ENCODE data around the gene NT5C2. TPM values are rescaled to one million over a fixed set of nuclear protein-coding genes. Genes with fewer than 3 reads are reported as not detected.
"Not testable (repeated sequence)": the region's sequence is repeated elsewhere in the genome, so short reads cannot be mapped to it uniquely, and the experiment has no call there.

Gene NT5C2
- total RNA-seq, 2 experiments from 2014 or later: 46.6 to 50.1 TPM

DNA sequence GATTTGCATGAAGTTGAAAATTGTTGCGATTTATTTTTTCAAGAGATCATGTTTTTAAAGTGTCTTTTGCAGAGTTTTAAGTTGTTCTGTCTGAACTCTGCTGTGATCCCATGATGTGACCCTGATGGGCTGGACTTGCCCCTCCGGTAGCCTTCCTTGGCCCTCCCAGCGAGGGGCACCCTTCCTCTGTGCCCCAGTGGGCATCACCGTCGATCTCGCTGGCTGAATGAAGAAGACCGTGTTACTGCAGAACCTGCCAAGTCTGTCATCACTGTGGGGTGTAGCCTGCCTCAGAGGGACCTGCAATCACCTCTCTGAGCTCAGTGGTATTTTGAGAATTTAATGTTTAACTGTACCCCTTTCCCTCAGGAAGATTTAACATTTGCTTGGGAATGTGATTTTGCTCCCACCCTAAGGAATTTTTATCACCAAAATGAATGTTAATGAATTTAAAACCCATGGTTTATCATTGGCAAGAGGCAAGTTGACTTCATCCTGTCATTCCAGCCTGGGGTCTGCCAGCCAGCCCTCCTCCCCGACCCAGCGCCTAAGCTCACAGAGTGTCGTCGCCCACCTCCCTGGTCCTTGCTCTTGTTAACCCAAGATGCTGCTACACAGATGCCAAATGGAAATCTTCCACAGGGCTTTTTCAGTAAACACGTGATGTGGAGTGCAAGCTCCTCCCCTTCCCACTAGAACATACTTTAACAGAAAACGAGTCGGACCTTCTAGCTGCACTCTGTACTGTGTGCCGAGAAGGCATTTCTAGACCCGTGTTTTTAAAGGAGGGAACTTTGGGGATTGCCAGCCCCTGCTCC, 115.4 kb downstream of the NT5C2 start:
- intact Hi-C loops (cut with micrococcal nuclease): no loop called here
- Mint-ChIP-seq H3K9me3 (no peaks in the 10 kb centered on the region), H3K4me1 (ENCODE audit: low read depth) (no peaks in the 10 kb centered on the region), H3K4me3 (no peak overlapping the region), H3K27ac (no peak overlapping the region), H3K27me3 (no peaks in the 10 kb centered on the region), H3K36me3 (no peaks in the 10 kb centered on the region)
- DNase-seq: no peak
- ChIA-PET CTCF (interaction anchor here (1.3 kb wide), 1 partner anchor 160 kb away, joined by 5 read pairs; the partner anchor contains the start of gene CNNM2), POLR2A (no interaction called here)

GRCh38 chr10:103077020-103077419, 116.1 kb downstream of the NT5C2 start:
- no peak for DNase-seq
- no peaks in the 10 kb centered on the region for H3K27me3 Mint-ChIP-seq
- ChIA-PET POLR2A (no interaction called here), CTCF (interaction anchor here (1.3 kb wide), 1 partner anchor 159 kb away, joined by 5 read pairs; the partner anchor contains the start of gene CNNM2)
- no peak overlapping the region for H3K4me3 Mint-ChIP-seq
- no peaks in the 10 kb centered on the region for H3K4me1 Mint-ChIP-seq (ENCODE audit: low read depth)
- intact Hi-C loops (cut with micrococcal nuclease): no loop called here
- H3K27ac Mint-ChIP-seq: no peak overlapping the region
- H3K36me3 Mint-ChIP-seq: no peaks in the 10 kb centered on the region
- no peaks in the 10 kb centered on the region for H3K9me3 Mint-ChIP-seq

DNA sequence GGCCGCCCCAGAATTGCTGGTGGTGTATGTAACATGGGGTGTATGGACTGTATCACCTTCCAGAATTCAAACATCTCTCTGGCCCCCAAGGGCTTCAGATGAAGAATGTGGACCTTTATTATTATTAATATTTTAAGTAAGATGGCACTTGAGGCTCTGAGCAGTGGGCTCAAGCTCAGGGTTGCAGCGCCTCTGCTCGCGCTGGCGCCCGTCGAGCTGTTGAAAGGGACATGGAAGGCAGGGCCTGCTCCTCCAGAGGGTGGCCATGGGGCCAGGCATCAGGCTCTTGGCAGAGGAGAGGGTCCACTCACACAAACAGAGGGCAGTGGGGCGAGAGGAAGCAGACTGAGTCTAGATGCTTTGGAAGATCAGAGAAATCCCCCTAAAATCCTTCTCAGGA, 120.2 kb downstream of the NT5C2 start:
- POLR2A ChIA-PET: no interaction called here
- intact Hi-C loops (cut with micrococcal nuclease): no loop called here
- no peak overlapping the region for H3K4me3 Mint-ChIP-seq
- no peak for DNase-seq
- H3K27ac Mint-ChIP-seq: no peak overlapping the region
- H3K27me3 Mint-ChIP-seq: no peaks in the 10 kb centered on the region
- no peaks in the 10 kb centered on the region for H3K9me3 Mint-ChIP-seq
- peaks cover 19% of the 10 kb centered on the region for H3K4me1 Mint-ChIP-seq (ENCODE audit: low read depth)
- H3K36me3 Mint-ChIP-seq: no peaks in the 10 kb centered on the region
- CTCF ChIA-PET: interaction anchor here (0.6 to 7.1 kb wide), 2 partner anchors 156 to 157 kb away, joined by 4 to 108 read pairs; partner anchors contain the start of gene CNNM2

GRCh38 chr10:103072276-103072675, 120.8 kb downstream of the NT5C2 start:
- intact Hi-C loops (cut with micrococcal nuclease): no loop called here
- ChIA-PET POLR2A (no interaction called here), CTCF (interaction anchor here (0.6 to 7.1 kb wide), 4 partner anchors 151 to 173 kb away, joined by 3 to 108 read pairs (median 6); partner anchors contain the start of gene CNNM2)
- Mint-ChIP-seq H3K4me1 (ENCODE audit: low read depth) (peaks cover 19% of the 10 kb centered on the region), H3K36me3 (no peaks in the 10 kb centered on the region), H3K4me3 (no peak overlapping the region), H3K9me3 (no peaks in the 10 kb centered on the region), H3K27me3 (no peaks in the 10 kb centered on the region), H3K27ac (no peak overlapping the region)
- DNase-seq: no peak

DNA sequence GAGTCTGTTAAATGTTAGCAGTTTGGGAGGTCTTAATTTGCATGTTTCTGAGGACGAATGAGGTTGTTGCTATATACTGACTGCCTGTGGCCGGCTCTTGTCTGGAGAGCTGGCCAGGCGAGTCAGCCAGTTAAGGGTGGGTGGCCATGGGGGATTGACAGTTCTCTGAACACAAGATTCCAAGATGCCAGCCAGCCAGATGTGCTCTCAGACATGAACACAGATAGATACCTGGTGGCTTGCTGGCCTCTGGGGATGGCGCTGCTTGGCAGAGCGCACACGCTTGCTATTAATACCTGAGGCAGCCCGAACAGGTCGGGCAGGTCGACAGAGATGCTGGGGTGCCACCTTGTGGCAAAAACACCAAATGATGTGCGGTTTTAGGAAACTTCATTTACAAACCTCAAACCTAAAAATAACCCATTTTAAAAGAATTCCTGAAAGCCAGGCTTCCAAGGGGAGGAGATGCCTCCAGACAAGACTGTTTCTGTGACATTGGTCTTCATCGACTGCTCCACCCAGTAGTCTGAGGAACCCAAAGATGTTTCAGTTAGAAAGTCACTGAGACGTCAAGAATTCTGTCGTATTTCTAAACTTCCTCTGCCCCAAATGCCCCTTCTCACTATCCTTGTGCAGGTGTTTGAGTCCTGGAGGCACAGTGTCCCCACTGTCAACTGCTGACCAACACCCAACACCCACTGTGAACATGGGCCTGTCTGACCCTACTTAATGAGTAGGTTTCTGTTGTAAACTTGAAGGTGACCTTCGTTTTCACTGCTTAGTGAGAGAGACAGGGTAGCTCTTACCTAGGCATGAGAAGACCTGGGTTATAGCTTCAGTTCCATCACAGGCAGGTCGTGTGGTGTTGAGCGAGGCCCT, 123.4 kb downstream of the NT5C2 start:
- DNase-seq: peak; percentile 80
- Mint-ChIP-seq H3K36me3 (no peaks in the 10 kb centered on the region), H3K27me3 (no peaks in the 10 kb centered on the region), H3K4me1 (ENCODE audit: low read depth) (peaks cover 19% of the 10 kb centered on the region), H3K27ac (no peak overlapping the region), H3K4me3 (no peak overlapping the region), H3K9me3 (no peaks in the 10 kb centered on the region)
- POLR2A ChIA-PET: interaction anchor here (2.3 kb wide), 1 partner anchor 152 kb away, joined by 8 read pairs; the partner anchor contains the start of gene CNNM2
- CTCF ChIA-PET: interaction anchor here (0.6 to 7.1 kb wide), 12 partner anchors 8 to 820 kb away, joined by 3 to 108 read pairs (median 6); partner anchors contain the start of gene CNNM2
- intact Hi-C loops (cut with micrococcal nuclease): loop anchor here (1.0 to 2.0 kb wide), 3 partner anchors 152 to 234 kb away; partner anchors contain the start of gene RPEL1

DNA sequence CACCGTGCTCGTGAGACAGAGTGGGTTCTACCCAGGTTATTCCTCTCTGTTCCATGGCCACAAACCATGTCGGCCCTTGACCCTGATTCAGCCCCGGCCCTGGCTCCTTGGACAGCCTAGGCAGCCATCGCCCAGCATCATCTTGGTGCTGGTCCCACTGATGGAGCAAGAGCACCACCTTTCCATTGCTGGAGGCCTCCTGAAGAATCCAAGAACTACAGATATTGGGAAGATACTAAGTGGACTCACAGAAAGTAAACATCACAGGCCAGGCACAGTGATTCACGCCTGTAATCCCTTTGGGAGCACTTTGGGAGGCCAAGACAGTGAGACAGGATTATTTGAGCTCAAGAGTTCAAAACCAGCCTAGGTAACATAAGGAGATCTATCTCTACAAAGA, 125.1 kb downstream of the NT5C2 start:
- ChIA-PET POLR2A (no interaction called here), CTCF (interaction anchor here (0.7 to 7.1 kb wide), 4 partner anchors 151 to 177 kb away, joined by 3 to 108 read pairs (median 6); partner anchors contain the start of gene CNNM2)
- intact Hi-C loops (cut with micrococcal nuclease): no loop called here
- Mint-ChIP-seq H3K9me3 (no peaks in the 10 kb centered on the region), H3K4me3 (no peak overlapping the region), H3K4me1 (ENCODE audit: low read depth) (peaks cover 19% of the 10 kb centered on the region), H3K36me3 (no peaks in the 10 kb centered on the region), H3K27ac (no peak overlapping the region), H3K27me3 (no peaks in the 10 kb centered on the region)
- DNase-seq: no peak

DNA sequence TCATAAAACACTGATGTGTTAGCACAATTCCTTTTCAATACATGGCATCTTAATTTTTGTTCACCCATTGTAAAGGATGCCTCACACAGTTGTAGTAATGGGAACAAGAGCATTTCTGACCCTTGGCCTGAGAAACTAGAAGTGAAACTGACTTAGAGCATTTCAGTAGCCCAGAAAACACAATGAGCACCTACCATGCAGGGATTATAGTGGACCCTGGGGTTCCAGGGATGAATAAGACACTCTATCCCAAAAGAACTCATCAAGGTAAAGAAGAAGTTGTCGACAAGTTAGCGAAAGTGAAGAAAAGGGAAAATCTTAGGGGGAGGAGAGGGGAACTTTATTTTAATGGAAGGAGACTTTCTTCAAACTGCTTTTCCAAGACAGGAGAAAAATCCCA, 125.6 kb downstream of the NT5C2 start:
- Mint-ChIP-seq H3K27ac (no peak overlapping the region), H3K36me3 (no peaks in the 10 kb centered on the region), H3K4me1 (ENCODE audit: low read depth) (peaks cover 19% of the 10 kb centered on the region), H3K9me3 (no peaks in the 10 kb centered on the region), H3K4me3 (no peak overlapping the region), H3K27me3 (no peaks in the 10 kb centered on the region)
- CTCF ChIA-PET: interaction anchor here (7.1 kb wide), 1 partner anchor 150 kb away, joined by 108 read pairs; the partner anchor contains the start of gene CNNM2
- POLR2A ChIA-PET: no interaction called here
- intact Hi-C loops (cut with micrococcal nuclease): no loop called here
- DNase-seq: no peak

DNA sequence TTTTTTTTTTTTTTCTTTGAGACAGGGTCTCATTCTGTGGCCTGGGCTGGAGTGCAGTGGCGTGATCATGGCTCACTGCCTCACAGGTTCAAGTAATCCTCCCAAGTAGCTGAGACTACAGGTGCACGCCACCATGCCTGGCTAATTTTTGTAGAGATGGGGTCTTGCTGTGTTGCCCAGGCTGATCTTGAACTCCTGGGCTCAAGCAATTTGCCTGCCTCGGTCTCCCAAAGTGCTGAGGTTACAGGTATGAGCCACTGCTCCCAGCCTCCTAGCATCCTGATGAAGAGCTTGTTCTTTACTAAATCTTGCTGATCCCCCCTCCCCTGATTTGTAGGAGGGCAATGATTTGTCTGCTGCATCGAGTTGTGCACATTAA, 126.0 kb downstream of the NT5C2 start:
- CTCF ChIA-PET: interaction anchor here (7.1 kb wide), 1 partner anchor 150 kb away, joined by 108 read pairs; the partner anchor contains the start of gene CNNM2
- H3K4me3 Mint-ChIP-seq; H3K27me3 Mint-ChIP-seq; H3K36me3 Mint-ChIP-seq; intact Hi-C loops (cut with micrococcal nuclease); H3K9me3 Mint-ChIP-seq; H3K27ac Mint-ChIP-seq; POLR2A ChIA-PET; DNase-seq: not testable (repeated sequence)
- peaks cover 19% of the 10 kb centered on the region for H3K4me1 Mint-ChIP-seq (ENCODE audit: low read depth)

DNA sequence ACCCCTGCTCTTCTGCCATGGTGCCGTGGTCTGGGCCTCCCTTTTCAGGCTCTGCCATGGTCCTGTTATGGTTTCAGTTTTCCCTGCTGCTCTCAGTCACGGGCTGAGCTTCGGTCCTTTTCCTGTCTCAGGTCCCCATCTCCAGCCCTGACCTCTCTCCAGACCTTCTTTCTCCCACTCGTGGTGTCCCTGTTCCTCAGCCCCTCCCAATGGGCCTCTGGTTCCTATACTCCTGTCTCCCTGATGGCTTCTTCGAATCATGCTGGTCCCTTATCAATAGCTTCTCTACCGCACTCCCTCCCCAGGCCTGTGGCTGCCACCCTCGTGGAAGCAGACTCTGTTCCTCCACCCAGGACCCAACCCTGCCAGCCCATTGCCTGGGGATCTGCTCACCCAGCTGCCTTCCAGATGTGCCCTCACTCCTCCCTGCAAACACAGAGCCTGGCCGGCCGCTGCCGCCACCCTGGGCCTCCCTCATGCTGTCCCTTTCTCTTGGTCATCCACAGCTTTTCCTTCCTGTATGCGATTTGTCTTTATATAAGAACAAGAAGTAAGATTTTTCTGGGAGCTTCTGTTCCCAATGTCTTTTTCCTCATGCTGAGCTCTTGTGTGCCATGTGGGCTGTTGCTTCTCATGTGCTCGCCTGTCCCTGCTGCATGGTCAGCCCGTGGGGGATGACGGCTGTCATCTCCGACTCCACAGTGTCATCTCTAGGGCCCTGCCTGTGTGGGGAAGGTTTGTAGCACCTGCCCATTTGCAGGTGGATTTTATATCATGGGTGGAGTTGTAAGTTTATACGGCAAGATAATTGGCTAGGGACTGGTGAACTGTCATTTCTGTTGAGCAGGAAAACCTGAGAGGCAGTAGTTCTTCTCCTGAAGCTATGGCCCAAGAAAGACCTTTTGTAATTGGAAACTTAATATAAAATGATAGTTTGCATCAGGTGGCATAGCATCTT, 126.7 kb downstream of the NT5C2 start:
- no peak overlapping the region for H3K27ac Mint-ChIP-seq
- intact Hi-C loops (cut with micrococcal nuclease): no loop called here
- CTCF ChIA-PET: interaction anchor here (7.1 kb wide), 1 partner anchor 149 kb away, joined by 108 read pairs; the partner anchor contains the start of gene CNNM2

DNA sequence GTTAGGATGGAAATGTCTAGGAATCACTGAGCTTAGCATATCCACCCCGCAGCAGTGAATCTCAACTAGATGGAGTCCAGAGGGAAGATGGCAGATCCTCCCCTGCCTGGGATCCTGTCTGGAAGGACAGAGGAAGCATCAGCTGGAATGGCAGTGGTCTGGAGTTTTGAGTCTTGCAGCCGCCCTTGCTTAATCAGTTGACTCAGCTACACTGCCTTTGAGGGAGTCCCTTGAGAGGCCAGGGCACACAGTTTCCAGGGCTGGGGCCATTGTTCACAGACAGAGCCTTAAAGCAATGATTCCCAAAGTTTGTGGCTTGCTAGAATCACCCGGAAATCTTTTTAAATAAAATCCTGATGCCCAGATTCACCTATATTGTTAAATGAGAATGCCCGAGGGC, 128.1 kb downstream of the NT5C2 start:
- DNase-seq: no peak
- H3K27ac Mint-ChIP-seq: no peak overlapping the region
- CTCF ChIA-PET: interaction anchor here (2.3 to 6.1 kb wide), 2 partner anchors 10 to 147 kb away, joined by 11 to 57 read pairs; partner anchors contain the start of gene CNNM2
- H3K4me1 Mint-ChIP-seq (ENCODE audit: low read depth): peaks cover 8% of the 10 kb centered on the region
- no peaks in the 10 kb centered on the region for H3K27me3 Mint-ChIP-seq
- H3K9me3 Mint-ChIP-seq: no peaks in the 10 kb centered on the region
- POLR2A ChIA-PET: no interaction called here
- H3K4me3 Mint-ChIP-seq: no peak overlapping the region
- no peaks in the 10 kb centered on the region for H3K36me3 Mint-ChIP-seq
- intact Hi-C loops (cut with micrococcal nuclease): no loop called here

More for the DNA sequence above, 126.7 kb downstream of the NT5C2 start:
- Mint-ChIP-seq H3K4me1 (ENCODE audit: low read depth) (peaks cover 19% of the 10 kb centered on the region), H3K36me3 (no peaks in the 10 kb centered on the region), H3K27me3 (no peaks in the 10 kb centered on the region), H3K4me3 (no peak overlapping the region), H3K9me3 (no peaks in the 10 kb centered on the region)
- POLR2A ChIA-PET: no interaction called here
- no peak for DNase-seq
